ENCODE data around the gene PLEKHA1.

PLEKHA1 gene

GRCh38 chr10:122374237-122374858, at the start of gene PLEKHA1:
Gene PLEKHA1, plus strand, starts transcription at chr10:122374708. Its CDS starts 18,493 bp downstream, at chr10:122393201.
- peak; percentile 68 for DNase-seq

- DNase-seq = no peak
Observed at GRCh38 chr10:122325235-122325634, 49.3 kb upstream of the PLEKHA1 start.

- DNase-seq = no peak
Observed at GRCh38 chr10:122326385-122326784, 48.1 kb upstream of the PLEKHA1 start.

DNA sequence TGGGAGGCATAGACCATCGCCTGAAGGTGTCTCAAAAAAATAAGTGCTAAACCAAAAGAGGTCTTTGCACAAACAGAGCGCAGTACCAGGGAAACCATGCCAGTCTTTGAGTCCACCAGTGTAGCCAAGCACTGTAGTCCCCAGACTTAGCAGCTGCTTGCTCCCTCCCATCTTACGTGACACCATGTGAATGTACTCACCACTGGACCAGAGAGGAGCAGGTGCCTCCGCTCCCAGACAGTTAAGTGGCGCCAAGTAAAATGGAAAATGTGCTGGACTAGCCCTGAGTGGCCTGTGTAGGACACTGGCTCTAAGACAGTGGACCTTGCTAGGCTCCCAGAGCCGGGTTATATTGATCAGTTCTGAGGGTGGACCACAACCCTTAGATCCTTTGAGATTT, 47.7 kb upstream of the PLEKHA1 start:
- DNase-seq = no peak

- no peak for DNase-seq
Observed at GRCh38 chr10:122327237-122328206, 47.0 kb upstream of the PLEKHA1 start.

DNA sequence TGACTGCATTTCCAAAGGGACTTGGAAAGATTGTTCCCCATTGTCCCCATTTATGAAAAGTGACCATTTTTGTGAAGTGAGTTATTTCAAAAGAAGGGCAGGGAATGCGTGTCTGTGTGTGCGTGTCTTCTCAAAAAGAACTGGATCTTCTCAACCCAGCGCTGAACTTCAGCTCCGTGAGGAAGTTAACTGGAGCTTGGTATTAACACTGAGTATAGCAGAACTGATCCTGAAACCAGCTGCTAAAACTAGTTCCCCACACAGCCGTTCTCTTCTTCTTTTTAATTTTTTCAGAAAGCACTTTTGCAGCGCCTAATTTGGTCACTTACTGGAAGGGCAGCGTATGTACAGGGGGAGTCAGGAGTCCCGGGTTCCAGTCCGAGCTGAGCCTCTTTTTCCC, 45.8 kb upstream of the PLEKHA1 start:
- no peak for DNase-seq

- no peak for DNase-seq
Observed at GRCh38 chr10:122329416-122329815, 45.1 kb upstream of the PLEKHA1 start.

GRCh38 chr10:122331100-122331499, 43.4 kb upstream of the PLEKHA1 start:
- no peak for DNase-seq

DNA sequence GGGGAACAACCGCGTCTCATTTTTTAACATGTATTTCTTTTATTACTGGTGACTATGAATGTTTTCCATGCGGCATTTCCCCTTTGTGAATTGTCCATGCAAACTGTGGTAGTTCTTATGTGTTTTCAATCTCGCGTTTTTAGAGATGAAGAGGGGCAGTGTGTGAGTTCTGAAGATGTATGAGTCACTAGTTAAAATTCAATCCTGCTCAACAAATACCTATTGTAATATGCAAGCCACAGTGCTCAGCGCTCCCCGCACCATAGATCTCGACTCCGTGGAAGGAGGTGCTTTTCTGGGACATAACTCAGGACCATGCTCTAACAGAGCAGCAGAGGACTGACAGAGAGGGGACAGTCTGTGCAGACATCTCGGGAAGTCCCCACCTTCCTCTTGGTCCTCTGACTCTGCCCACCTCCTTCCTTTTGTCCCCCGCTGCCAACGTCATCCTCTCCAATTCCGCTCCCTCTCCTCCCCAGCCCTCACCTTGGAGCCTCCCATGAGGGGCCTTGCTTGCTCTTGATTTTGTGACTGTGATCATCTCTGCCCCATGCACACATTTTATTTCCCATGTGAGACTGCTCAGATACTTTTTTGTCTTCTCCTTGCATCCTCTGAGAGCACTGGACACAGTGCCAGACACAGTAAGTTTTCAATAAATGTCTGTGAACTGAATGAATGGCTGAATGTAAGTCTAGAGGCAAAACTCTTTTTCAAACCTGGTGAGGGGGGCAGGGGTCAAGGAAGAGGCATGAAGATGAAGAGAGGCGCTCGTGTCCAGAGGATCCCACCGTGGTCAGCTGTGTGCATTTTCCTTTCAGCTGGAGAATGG, 42.7 kb upstream of the PLEKHA1 start:
- DNase-seq = no peak

DNA sequence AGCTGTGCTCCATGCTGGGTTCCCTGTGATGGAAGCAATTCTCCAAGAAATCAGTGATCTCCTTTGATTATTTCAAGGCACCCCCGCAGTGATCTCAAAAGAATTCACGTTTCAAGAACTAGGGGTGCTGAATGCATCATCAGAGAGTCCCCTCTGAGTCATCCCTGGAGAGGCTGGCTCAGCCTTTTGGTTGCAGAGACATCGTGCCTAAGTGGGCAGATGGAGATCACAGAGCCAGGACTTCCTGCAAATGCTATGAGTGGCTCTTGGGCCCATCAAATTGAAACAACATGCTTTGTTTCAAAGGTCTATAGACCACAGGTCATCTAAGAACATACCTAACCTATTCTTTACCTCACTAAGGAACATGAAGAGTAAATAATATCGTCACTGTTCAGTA, 41.5 kb upstream of the PLEKHA1 start:
- no peak for DNase-seq

DNA sequence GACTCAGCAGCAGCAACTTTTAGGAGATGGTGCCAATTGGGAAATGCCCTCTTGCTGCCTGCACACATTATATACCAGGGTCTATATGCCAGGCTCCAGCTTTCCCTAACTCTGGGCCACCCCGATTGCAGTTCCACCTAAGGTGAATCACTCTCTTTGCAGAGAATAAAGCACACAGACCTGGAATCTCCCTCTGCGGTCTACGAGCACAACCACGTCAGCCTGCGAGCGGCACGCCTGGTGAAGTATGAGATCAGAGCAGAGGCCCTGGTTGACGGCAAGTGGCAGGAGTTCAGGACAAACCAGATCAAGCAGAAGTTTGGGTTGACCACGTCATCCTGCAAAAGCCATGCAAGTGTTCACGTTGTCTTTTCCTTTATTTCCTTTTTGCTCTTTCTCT, 38.2 kb upstream of the PLEKHA1 start:
- no peak for DNase-seq

GRCh38 chr10:122336961-122337360, 37.5 kb upstream of the PLEKHA1 start:
- no peak for DNase-seq

- no peak for DNase-seq
Observed at GRCh38 chr10:122338609-122339441, 35.7 kb upstream of the PLEKHA1 start.

- no peak for DNase-seq
Observed at GRCh38 chr10:122341141-122341810, 33.2 kb upstream of the PLEKHA1 start.

- DNase-seq = no peak
Observed at GRCh38 chr10:122342293-122343134, 32.0 kb upstream of the PLEKHA1 start.

DNA sequence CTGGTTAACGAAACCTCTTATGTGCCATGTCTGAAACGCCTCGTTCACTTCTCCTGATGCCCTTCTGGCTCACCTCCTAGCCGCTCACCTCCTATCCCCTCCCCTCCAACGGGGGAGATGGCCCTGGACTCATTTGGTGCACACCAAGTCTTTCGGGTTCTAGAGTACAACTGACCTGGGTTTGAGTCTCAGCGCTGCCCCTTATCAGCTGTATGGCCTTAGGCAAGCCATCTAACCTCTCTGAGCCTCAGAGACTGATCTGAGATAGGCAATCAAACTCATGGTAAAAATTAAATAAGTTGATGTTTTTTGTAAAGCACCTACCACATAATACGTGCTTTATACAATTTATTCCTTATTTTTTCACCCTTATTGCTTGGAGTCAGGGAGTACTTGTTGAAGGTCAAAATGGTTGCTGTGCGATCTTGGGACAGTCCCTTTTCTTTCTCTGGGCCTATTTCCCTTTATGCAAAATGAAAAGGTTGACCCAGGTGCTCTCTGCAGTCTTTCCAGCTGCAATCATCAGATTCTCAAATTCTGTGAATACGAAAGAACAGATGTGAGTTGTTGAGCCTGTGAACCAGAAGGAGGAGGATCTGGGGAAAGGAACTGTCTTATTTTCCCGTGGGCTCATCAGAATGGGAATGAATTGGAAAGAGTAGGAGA, 31.2 kb upstream of the PLEKHA1 start:
- DNase-seq = no peak

DNA sequence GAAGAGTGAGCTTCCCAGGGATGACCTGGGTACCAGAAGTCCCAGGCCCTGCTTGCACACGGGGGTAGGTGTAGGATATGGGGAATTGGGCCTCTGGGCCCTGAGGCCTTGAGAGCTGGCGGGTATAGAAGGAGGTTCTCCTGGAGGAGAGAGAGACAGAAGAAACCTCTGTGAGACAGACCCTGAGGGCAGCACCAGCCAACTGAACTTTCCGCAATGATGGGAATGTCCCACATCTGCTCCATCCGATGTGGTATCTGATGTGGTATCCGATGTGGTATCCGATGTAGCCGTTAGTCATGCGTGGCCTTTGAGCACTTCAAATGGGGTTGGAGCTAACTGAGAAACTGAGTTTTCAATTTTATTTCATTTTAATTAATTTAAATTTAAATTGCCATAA, 30.6 kb upstream of the PLEKHA1 start:
- no peak for DNase-seq

GRCh38 chr10:122344741-122345258, 29.7 kb upstream of the PLEKHA1 start:
- no peak for DNase-seq

DNA sequence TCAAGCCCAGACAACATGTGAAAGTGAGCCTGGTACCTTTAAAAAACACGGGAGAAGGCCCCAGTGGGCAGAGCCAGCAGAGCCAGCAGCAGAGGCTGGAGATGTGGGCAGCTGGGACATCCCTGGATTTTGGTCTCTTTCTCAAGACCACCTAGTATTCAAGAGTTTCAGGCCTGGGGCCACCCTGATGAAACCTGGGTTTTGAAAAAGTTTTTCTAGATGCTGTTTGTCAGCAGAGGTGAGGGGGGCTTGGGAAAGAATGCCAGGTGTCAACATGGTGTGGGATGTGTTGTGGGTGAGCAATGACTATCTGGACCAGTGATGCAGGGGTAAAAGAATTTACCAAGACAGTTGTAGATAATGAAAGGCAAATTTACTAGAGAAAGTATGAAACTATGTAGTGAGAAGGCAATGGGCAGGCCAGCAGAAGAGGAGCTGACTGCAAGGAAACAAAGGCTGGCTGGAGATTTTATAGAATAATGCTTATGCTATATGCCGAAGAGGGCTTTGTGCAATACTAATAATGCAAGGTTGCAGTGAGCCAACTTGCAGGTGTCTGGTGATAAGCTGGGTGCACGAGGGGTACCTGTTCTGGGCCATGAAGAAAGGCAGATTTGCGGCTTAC, 28.1 kb upstream of the PLEKHA1 start:
- DNase-seq = no peak

All from NCI-H2029 treated with DMSO at 0.1 percent for 48 hours (cell line).